GM10847 (cell line): ENCODE data around the gene ME3.

Source experiments
- POLR2A ChIP-seq: IDR thresholded peaks from 2 replicates; pipeline ENCODE4 v1.6.1; 2011; ENCODE audit not compliant: insufficient read length; ENCODE audit errors: extremely low read depth

ME3 gene

GRCh38 chr11:86672007-86672621, at the start of gene ME3:
Gene ME3, minus strand, starts transcription at chr11:86672616.
- TF ChIP-seq POLR2A, result no peak

- no peak for TF ChIP-seq POLR2A
Measured at GRCh38 chr11:86722006-86722405, 49.6 kb upstream of the ME3 start.

GRCh38 chr11:86720546-86720945, 48.1 kb upstream of the ME3 start:
- no peak for TF ChIP-seq POLR2A

- TF ChIP-seq POLR2A, result no peak
Measured at GRCh38 chr11:86719781-86720463, 47.5 kb upstream of the ME3 start.

GRCh38 chr11:86718999-86719398, 46.6 kb upstream of the ME3 start:
- no peak for TF ChIP-seq POLR2A

- no peak for TF ChIP-seq POLR2A
Measured at GRCh38 chr11:86718521-86718920, 46.1 kb upstream of the ME3 start.

GRCh38 chr11:86717817-86718501, 45.5 kb upstream of the ME3 start:
- no peak for TF ChIP-seq POLR2A

- TF ChIP-seq POLR2A, result no peak
Measured at GRCh38 chr11:86715611-86716010, 43.2 kb upstream of the ME3 start.

GRCh38 chr11:86713552-86713951, 41.1 kb upstream of the ME3 start:
- no peak for TF ChIP-seq POLR2A

- TF ChIP-seq POLR2A, result no peak
Measured at GRCh38 chr11:86710936-86711335, 38.5 kb upstream of the ME3 start.

GRCh38 chr11:86708669-86709068, 36.3 kb upstream of the ME3 start:
- TF ChIP-seq POLR2A, result no peak

- no peak for TF ChIP-seq POLR2A
Measured at GRCh38 chr11:86706338-86707131, 34.1 kb upstream of the ME3 start.

- TF ChIP-seq POLR2A, result no peak
Measured at GRCh38 chr11:86704710-86705109, 32.3 kb upstream of the ME3 start.

- TF ChIP-seq POLR2A, result no peak
Measured at GRCh38 chr11:86703987-86704386, 31.6 kb upstream of the ME3 start.

- no peak for TF ChIP-seq POLR2A
Measured at GRCh38 chr11:86702220-86702983, 30.0 kb upstream of the ME3 start.
